ENCODE results near the gene SSH2. TPM values are rescaled to one million over a fixed set of nuclear protein-coding genes. Genes with fewer than 3 reads are reported as not detected.
"Not testable (repeated sequence)": the region's sequence is repeated elsewhere in the genome, so short reads cannot be mapped to it uniquely, and the experiment has no call there.

SSH2 gene
- total and polyA plus RNA-seq, 7 experiments from 2014 or later, result 33.9 to 109 (median 76.2) TPM

DNA sequence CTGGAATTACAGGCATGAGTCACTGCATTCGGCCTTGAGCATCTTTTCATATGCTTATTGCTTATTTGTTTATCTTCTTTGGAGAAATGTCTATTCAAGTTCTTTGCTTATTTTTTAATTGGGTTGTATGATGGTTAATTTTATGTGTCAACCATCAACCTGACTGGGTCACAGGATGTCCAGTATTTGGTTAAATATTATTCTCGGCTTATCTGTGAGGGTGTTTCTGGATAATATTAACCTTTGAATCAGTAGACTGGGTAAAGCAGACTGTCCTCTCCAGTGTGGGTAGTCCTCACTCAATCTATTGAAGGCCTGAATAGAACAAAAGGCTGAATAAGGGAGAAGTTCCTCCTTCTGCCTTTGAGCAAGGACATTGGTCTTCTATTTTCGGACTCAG lies 142.0 kb downstream of the SSH2 start:
- H3K4me3 ChIP-seq (ENCODE audit: low read length), result no peak overlapping the region
- no peaks in the 10 kb centered on the region for H3K36me3 ChIP-seq (ENCODE audit: control insufficient read depth in 2 of 3, insufficient read depth in 3 of 3, low read length in 3 of 3)
- H3K27me3 ChIP-seq (ENCODE audit: control insufficient read depth in 2 of 2, insufficient read depth in 2 of 2, low read length in 2 of 2), result no peaks in the 10 kb centered on the region
- no peaks in the 10 kb centered on the region for H3K9me3 ChIP-seq (ENCODE audit: control insufficient read depth in 2 of 3, low read length in 3 of 3)
- CTCF ChIA-PET, result no interaction called here
- Mint-ChIP-seq H3K36me3 (peaks cover 0 to 12% (median 6%) of the 10 kb centered on the region in 5 donors), H3K27ac (peak overlapping the region in 1 of 9 donors; percentile 36), H3K4me1 (peaks cover 0 to 5% (median 0%) of the 10 kb centered on the region in 7 donors), H3K4me3 (no peak overlapping the region), H3K27me3 (no peaks in the 10 kb centered on the region), H3K9me3 (no peaks in the 10 kb centered on the region)
- H3K27ac ChIP-seq (ENCODE audit: low read depth, low read length), result no peak overlapping the region
- ATAC-seq, result no peak
- DNase-seq, result no peak
- intact Hi-C loops (cut with micrococcal nuclease), result no loop called here
- POLR2A ChIA-PET, result no interaction called here
- H3K4me1 ChIP-seq (ENCODE audit: control insufficient read depth in 2 of 2, insufficient read depth in 2 of 2, low read length in 2 of 2), result no peaks in the 10 kb centered on the region

GRCh38 chr17:29782917-29783316 lies 147.1 kb downstream of the SSH2 start:
- no peaks in the 10 kb centered on the region for H3K27me3 ChIP-seq (ENCODE audit: control insufficient read depth in 2 of 2, insufficient read depth in 2 of 2, low read length in 2 of 2)
- no peaks in the 10 kb centered on the region for H3K36me3 ChIP-seq (ENCODE audit: control insufficient read depth in 2 of 3, insufficient read depth in 3 of 3, low read length in 3 of 3)
- H3K27ac ChIP-seq (ENCODE audit: low read depth, low read length), result no peak overlapping the region
- H3K9me3 Mint-ChIP-seq, result no peaks in the 10 kb centered on the region
- H3K4me3 Mint-ChIP-seq, result no peak overlapping the region
- no peak for ATAC-seq
- DNase-seq, result no peak
- H3K4me3 ChIP-seq (ENCODE audit: low read length), result no peak overlapping the region
- H3K36me3 Mint-ChIP-seq, result peaks cover 0 to 6% (median 0%) of the 10 kb centered on the region in 5 donors
- peaks cover 0 to 10% (median 8%) of the 10 kb centered on the region in 7 donors for H3K4me1 Mint-ChIP-seq
- no peaks in the 10 kb centered on the region for H3K9me3 ChIP-seq (ENCODE audit: control insufficient read depth in 2 of 3, low read length in 3 of 3)
- ChIA-PET CTCF (interaction anchor here (0.6 kb wide), 1 partner anchor 152 kb away, joined by 3 read pairs; no protein-coding TSS in a partner anchor), POLR2A (interaction anchor here (0.6 kb wide), 1 partner anchor 126 kb away, joined by 3 read pairs; no protein-coding TSS in a partner anchor)
- intact Hi-C loops (cut with micrococcal nuclease), result no loop called here
- peaks cover 0 to 5% of the 10 kb centered on the region in 2 donors for H3K4me1 ChIP-seq (ENCODE audit: control insufficient read depth in 2 of 2, insufficient read depth in 2 of 2, low read length in 2 of 2)
- no peak overlapping the region for H3K27ac Mint-ChIP-seq
- no peaks in the 10 kb centered on the region for H3K27me3 Mint-ChIP-seq

DNA sequence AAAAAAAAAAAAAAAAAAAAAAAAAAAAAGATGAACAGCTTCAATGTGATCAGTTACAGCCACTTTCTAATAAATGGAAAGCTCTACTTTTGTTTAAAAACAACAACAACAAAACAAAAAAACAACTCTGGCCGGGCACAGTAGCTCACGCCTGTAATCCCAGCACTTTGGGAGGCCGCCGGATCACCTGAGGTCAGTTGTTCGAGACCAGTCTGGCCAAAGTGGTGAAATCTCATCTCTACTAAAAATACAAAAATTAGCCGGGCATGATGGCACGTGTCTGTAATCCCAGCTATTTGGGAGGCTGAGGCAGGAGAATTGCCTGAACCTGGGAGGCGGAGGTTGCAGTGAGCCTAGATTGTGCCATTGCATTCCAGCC lies 150.2 kb downstream of the SSH2 start:
- H3K4me3 Mint-ChIP-seq; H3K9me3 Mint-ChIP-seq; H3K27me3 ChIP-seq (ENCODE audit: control insufficient read depth in 2 of 2, insufficient read depth in 2 of 2, low read length in 2 of 2); H3K36me3 ChIP-seq (ENCODE audit: control insufficient read depth in 2 of 3, insufficient read depth in 3 of 3, low read length in 3 of 3); H3K4me1 Mint-ChIP-seq; ATAC-seq; H3K9me3 ChIP-seq (ENCODE audit: control insufficient read depth in 2 of 3, low read length in 3 of 3); H3K27me3 Mint-ChIP-seq; DNase-seq; H3K27ac ChIP-seq (ENCODE audit: low read depth, low read length); H3K4me1 ChIP-seq (ENCODE audit: control insufficient read depth in 2 of 2, insufficient read depth in 2 of 2, low read length in 2 of 2); H3K4me3 ChIP-seq (ENCODE audit: low read length): not testable (repeated sequence)
- peaks cover 0 to 18% (median 2%) of the 10 kb centered on the region in 5 donors for H3K36me3 Mint-ChIP-seq
- ChIA-PET POLR2A (interaction anchor here (0.6 to 2.0 kb wide), 7 partner anchors 10 to 164 kb away, joined by 3 to 7 read pairs (median 5); no protein-coding TSS in a partner anchor), CTCF (interaction anchor here (0.8 to 7.5 kb wide), 19 partner anchors 11 to 313 kb away, joined by 3 to 122 read pairs (median 5); no protein-coding TSS in a partner anchor)
- intact Hi-C loops (cut with micrococcal nuclease), result loop anchor here (1.0 to 5.0 kb wide), 9 partner anchors 18 to 200 kb away; no protein-coding TSS in a partner anchor
- peak overlapping the region in 4 of 9 donors; percentile 19 to 66 (median 31) for H3K27ac Mint-ChIP-seq

DNA sequence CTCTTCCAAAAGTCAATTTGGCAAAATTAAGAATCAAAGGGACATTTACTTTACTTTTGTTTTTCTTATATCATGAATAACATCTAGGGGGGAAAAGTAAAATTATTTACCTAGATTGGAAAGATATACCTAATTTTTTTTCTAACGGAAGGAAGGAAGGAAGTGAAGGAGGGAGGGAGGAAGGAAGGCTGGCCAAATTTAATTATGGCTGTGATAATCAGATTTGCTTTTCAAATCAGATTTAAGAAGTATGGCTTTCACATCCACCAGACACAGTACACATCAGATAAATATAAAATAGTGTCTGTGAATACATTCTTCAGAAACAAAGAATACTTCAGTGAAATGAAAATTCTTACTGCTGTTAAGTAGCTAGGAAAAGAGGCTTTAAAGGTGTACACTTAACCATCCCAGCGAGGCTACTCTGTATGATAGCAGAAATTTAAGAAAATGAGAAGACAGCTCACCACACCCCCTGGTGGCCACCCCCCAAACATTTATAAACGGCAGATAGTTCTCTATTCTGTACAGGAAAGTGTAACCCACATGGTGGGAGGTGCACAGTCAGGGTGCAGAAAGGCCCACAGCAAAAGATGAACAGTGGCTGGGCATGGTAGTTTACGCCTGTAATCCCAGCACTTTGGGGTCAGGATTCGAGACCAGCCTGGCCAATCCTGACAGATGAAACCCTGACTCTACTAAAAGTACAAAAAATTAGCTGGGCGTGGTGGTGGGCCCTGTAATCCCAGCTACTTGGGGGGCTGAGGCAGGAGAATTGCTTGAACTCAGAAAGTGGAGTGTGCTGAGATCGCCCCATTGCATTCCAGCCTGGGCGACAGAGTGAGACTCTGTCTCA lies 150.8 kb downstream of the SSH2 start:
- H3K4me1 Mint-ChIP-seq, result peaks cover 0 to 9% (median 8%) of the 10 kb centered on the region in 7 donors
- Histone ChIP-seq H3K27me3 (ENCODE audit: control insufficient read depth in 2 of 2, insufficient read depth in 2 of 2, low read length in 2 of 2) (no peaks in the 10 kb centered on the region), H3K9me3 (ENCODE audit: control insufficient read depth in 2 of 3, low read length in 3 of 3) (no peaks in the 10 kb centered on the region), H3K4me3 (ENCODE audit: low read length) (no peak overlapping the region), H3K36me3 (ENCODE audit: control insufficient read depth in 2 of 3, insufficient read depth in 3 of 3, low read length in 3 of 3) (no peaks in the 10 kb centered on the region), H3K4me1 (ENCODE audit: control insufficient read depth in 2 of 2, insufficient read depth in 2 of 2, low read length in 2 of 2) (peaks cover 0 to 5% of the 10 kb centered on the region in 2 donors), H3K27ac (ENCODE audit: low read depth, low read length) (no peak overlapping the region)
- H3K36me3 Mint-ChIP-seq, result peaks cover 0 to 20% (median 2%) of the 10 kb centered on the region in 5 donors
- ATAC-seq (peak; percentile 100), DNase-seq (peak; percentile 59 to 83 (median 78))
- POLR2A ChIA-PET, result interaction anchor here (0.6 to 2.0 kb wide), 8 partner anchors 10 to 164 kb away, joined by 3 to 9 read pairs (median 6); no protein-coding TSS in a partner anchor
- intact Hi-C loops (cut with micrococcal nuclease), result loop anchor here (1.0 to 5.0 kb wide), 9 partner anchors 18 to 199 kb away; no protein-coding TSS in a partner anchor
- no peaks in the 10 kb centered on the region for H3K9me3 Mint-ChIP-seq
- CTCF ChIA-PET, result interaction anchor here (0.6 to 7.5 kb wide), 24 partner anchors 10 to 314 kb away, joined by 3 to 122 read pairs (median 5); partner anchors contain the start of gene SSH2
- no peaks in the 10 kb centered on the region for H3K27me3 Mint-ChIP-seq
- H3K4me3 Mint-ChIP-seq, result no peak overlapping the region
- peak overlapping the region in 8 of 9 donors; percentile 21 to 81 (median 62) for H3K27ac Mint-ChIP-seq

GRCh38 chr17:29777663-29778062 lies 152.4 kb downstream of the SSH2 start:
- POLR2A ChIA-PET, result interaction anchor here (0.8 to 2.2 kb wide), 5 partner anchors 9 to 155 kb away, joined by 3 to 9 read pairs (median 6); partner anchors contain the start of gene CORO6
- no peak overlapping the region for H3K4me3 Mint-ChIP-seq
- ATAC-seq, result no peak
- no peaks in the 10 kb centered on the region for H3K27me3 Mint-ChIP-seq
- no peaks in the 10 kb centered on the region for H3K36me3 ChIP-seq (ENCODE audit: control insufficient read depth in 2 of 3, insufficient read depth in 3 of 3, low read length in 3 of 3)
- no peak overlapping the region for H3K27ac Mint-ChIP-seq
- H3K4me3 ChIP-seq (ENCODE audit: low read length), result no peak overlapping the region
- no peaks in the 10 kb centered on the region for H3K9me3 Mint-ChIP-seq
- peaks cover 0 to 5% of the 10 kb centered on the region in 2 donors for H3K4me1 ChIP-seq (ENCODE audit: control insufficient read depth in 2 of 2, insufficient read depth in 2 of 2, low read length in 2 of 2)
- H3K36me3 Mint-ChIP-seq, result peaks cover 0 to 23% (median 2%) of the 10 kb centered on the region in 5 donors
- H3K27ac ChIP-seq (ENCODE audit: low read depth, low read length), result no peak overlapping the region
- no peaks in the 10 kb centered on the region for H3K27me3 ChIP-seq (ENCODE audit: control insufficient read depth in 2 of 2, insufficient read depth in 2 of 2, low read length in 2 of 2)
- DNase-seq, result no peak
- intact Hi-C loops (cut with micrococcal nuclease), result loop anchor here in 1 of 2 donors (5.0 kb wide), 1 partner anchor 160 kb away; no protein-coding TSS in a partner anchor
- H3K9me3 ChIP-seq (ENCODE audit: control insufficient read depth in 2 of 3, low read length in 3 of 3), result no peaks in the 10 kb centered on the region
- CTCF ChIA-PET, result interaction anchor here (0.6 to 7.5 kb wide), 9 partner anchors 10 to 189 kb away, joined by 3 to 122 read pairs (median 5); no protein-coding TSS in a partner anchor
- H3K4me1 Mint-ChIP-seq, result peaks cover 0 to 9% (median 8%) of the 10 kb centered on the region in 7 donors

GRCh38 chr17:29776026-29776425 lies 154.0 kb downstream of the SSH2 start:
- peaks cover 0 to 5% of the 10 kb centered on the region in 2 donors for H3K4me1 ChIP-seq (ENCODE audit: control insufficient read depth in 2 of 2, insufficient read depth in 2 of 2, low read length in 2 of 2)
- Mint-ChIP-seq H3K27me3 (no peaks in the 10 kb centered on the region), H3K4me3 (no peak overlapping the region), H3K9me3 (no peaks in the 10 kb centered on the region), H3K36me3 (peaks cover 0 to 23% (median 2%) of the 10 kb centered on the region in 5 donors), H3K27ac (peak overlapping the region in 1 of 9 donors; percentile 46), H3K4me1 (peaks cover 4 to 12% (median 8%) of the 10 kb centered on the region in 7 donors)
- ATAC-seq (no peak), DNase-seq (no peak)
- ChIA-PET CTCF (interaction anchor here (5.2 to 7.5 kb wide), 2 partner anchors 135 to 159 kb away, joined by 37 to 122 read pairs; no protein-coding TSS in a partner anchor), POLR2A (interaction anchor here (1.5 to 2.2 kb wide), 3 partner anchors 14 to 53 kb away, joined by 3 to 6 read pairs (median 6); no protein-coding TSS in a partner anchor)
- intact Hi-C loops (cut with micrococcal nuclease), result loop anchor here in 1 of 2 donors (5.0 kb wide), 1 partner anchor 159 kb away; no protein-coding TSS in a partner anchor
- H3K9me3 ChIP-seq (ENCODE audit: control insufficient read depth in 2 of 3, low read length in 3 of 3), result no peaks in the 10 kb centered on the region
- H3K36me3 ChIP-seq (ENCODE audit: control insufficient read depth in 2 of 3, insufficient read depth in 3 of 3, low read length in 3 of 3), result no peaks in the 10 kb centered on the region
- H3K27ac ChIP-seq (ENCODE audit: low read depth, low read length), result no peak overlapping the region
- H3K4me3 ChIP-seq (ENCODE audit: low read length), result no peak overlapping the region
- H3K27me3 ChIP-seq (ENCODE audit: control insufficient read depth in 2 of 2, insufficient read depth in 2 of 2, low read length in 2 of 2), result no peaks in the 10 kb centered on the region
